ENCODE data around the gene TRANK1. TPM values are rescaled to one million over a fixed set of nuclear protein-coding genes. Genes with fewer than 3 reads are reported as not detected.
"Not testable (repeated sequence)": the region's sequence is repeated elsewhere in the genome, so short reads cannot be mapped to it uniquely, and the experiment has no call there.

TRANK1 gene
- total RNA-seq, 2 donors from 2014 or later: 3.6 to 7.8 TPM

DNA sequence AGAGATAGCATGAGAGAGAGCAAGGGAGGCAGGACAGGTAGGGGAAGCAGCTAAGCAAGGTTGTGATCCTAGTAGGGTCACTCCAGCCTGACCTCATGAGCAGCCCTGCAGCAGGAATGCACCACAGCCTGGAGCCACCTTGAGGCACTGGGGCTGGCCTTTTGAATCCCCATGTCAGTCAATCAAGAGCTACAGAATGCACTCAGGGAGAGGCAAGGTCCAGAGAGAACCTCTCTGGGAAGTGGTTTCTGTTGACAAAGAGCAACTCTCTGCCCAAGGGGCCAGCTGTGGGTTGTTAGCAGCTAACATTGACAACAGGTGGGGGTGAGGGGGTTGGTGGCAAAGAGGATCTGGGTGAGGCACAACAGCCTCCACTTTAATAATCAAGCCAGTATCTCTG, 54.6 kb downstream of the TRANK1 start:
- intact Hi-C loops (cut with DNase I): no loop called here
- no peaks in the 10 kb centered on the region for H3K9me3 ChIP-seq
- H3K27ac ChIP-seq: no peak overlapping the region
- ATAC-seq: no peak
- TF ChIP-seq, protein P1, sequence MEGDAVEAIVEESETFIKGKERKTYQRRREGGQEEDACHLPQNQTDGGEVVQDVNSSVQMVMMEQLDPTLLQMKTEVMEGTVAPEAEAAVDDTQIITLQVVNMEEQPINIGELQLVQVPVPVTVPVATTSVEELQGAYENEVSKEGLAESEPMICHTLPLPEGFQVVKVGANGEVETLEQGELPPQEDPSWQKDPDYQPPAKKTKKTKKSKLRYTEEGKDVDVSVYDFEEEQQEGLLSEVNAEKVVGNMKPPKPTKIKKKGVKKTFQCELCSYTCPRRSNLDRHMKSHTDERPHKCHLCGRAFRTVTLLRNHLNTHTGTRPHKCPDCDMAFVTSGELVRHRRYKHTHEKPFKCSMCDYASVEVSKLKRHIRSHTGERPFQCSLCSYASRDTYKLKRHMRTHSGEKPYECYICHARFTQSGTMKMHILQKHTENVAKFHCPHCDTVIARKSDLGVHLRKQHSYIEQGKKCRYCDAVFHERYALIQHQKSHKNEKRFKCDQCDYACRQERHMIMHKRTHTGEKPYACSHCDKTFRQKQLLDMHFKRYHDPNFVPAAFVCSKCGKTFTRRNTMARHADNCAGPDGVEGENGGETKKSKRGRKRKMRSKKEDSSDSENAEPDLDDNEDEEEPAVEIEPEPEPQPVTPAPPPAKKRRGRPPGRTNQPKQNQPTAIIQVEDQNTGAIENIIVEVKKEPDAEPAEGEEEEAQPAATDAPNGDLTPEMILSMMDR (IDR thresholded peaks at IDR 0.05): no peak
- no peak for TF ChIP-seq POLR2A (IDR thresholded peaks at IDR 0.05)
- no peak for DNase-seq
- no peaks in the 10 kb centered on the region for H3K27me3 ChIP-seq
- H3K36me3 ChIP-seq (replicated peaks in 1 of 2; ENCODE audit: insufficient read depth in 1 of 2, low read depth in 2 of 2): no peaks in the 10 kb centered on the region
- no peaks in the 10 kb centered on the region for H3K4me1 ChIP-seq
- H3K4me3 ChIP-seq: no peak overlapping the region

DNA sequence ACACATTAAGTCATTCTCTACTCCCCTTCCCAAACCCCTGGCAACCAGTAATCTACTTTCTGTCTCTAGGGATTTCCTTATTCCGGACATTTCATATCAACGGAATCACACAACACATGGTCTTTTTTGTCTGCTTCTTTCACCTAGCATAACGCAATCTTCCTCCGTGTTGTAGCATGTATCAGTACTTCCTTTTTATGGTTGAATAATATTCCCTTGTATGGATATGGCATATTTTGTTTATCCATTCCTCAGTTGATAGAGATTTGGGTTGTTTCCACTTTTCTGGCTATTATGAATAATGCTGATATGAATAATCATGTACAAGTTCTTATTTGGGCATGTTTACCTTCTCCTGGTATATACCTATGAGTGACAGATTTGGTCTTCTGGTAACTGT, 63.1 kb downstream of the TRANK1 start:
- no peaks in the 10 kb centered on the region for H3K27me3 ChIP-seq
- no peaks in the 10 kb centered on the region for H3K9me3 ChIP-seq
- no peaks in the 10 kb centered on the region for H3K36me3 ChIP-seq (replicated peaks in 1 of 2; ENCODE audit: insufficient read depth in 1 of 2, low read depth in 2 of 2)
- no peak overlapping the region for H3K4me3 ChIP-seq
- DNase-seq (no peak), ATAC-seq (no peak)
- no peaks in the 10 kb centered on the region for H3K4me1 ChIP-seq
- H3K27ac ChIP-seq: no peak overlapping the region
- TF ChIP-seq, protein P1 (IDR thresholded peaks at IDR 0.05): no peak
- TF ChIP-seq POLR2A (IDR thresholded peaks at IDR 0.05): no peak
- 76 to 81% methylated on average over 4 of the region's 4 CpGs for WGBS, 2 donors
- intact Hi-C loops (cut with DNase I): no loop called here

DNA sequence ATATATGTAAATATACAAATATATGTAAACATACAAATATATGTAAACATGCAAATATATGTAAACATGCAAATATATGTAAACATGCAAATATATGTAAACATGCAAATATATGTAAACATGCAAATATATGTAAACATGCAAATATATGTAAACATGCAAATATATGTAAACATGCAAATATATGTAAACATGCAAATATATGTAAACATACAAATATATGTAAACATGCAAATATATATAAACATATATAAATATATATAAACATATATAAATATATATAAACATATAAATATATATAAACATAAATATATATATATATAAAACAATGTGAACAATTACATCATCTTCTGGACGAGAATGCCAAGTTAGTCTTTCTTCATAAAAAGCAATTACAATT, 65.0 kb downstream of the TRANK1 start:
- DNase-seq; H3K27me3 ChIP-seq; H3K9me3 ChIP-seq; H3K4me1 ChIP-seq; H3K36me3 ChIP-seq (replicated peaks in 1 of 2; ENCODE audit: insufficient read depth in 1 of 2, low read depth in 2 of 2); H3K4me3 ChIP-seq; H3K27ac ChIP-seq; intact Hi-C loops (cut with DNase I); ATAC-seq: not testable (repeated sequence)
- WGBS, 2 donors: 85 to 87% methylated on average over 1 of the region's 1 CpG

DNA sequence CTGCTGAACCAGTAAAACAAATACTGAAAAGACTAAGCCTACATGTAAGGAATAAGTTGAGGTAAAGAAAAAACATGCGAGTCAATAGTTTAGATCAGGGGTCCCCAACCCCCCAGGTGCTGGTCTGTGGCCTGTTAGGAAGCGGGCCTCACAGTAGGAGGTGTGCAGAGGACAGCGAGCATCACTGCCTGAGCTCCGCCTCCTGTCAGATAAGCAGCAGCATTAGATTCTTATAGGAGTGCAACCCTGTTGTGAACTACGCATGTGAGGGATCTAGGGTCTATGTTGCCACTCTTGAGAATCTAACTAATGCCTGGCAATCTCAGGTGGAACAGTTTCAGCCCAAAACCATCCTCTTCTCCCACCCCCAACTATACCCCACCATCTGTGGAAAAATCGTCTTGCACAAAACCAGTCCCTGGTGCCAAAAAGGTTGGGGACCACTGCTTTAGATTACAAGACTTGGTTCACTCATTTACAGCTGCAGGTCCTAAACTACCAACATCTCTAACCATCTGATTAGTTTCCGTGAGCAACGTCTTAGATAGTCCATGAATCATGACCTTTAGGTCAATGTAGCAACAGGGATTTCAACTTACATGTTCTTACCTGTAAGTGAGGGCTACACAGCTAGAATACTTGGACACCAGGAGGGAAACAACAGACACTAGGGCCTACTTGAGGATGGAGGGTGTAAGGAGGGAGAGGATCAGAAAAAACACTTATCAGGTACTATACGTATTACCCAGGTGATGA, 66.7 kb downstream of the TRANK1 start:
- ATAC-seq: no peak
- TF ChIP-seq, protein P1 (IDR thresholded peaks at IDR 0.05): no peak
- no peak for TF ChIP-seq POLR2A (IDR thresholded peaks at IDR 0.05)
- H3K27ac ChIP-seq: no peak overlapping the region
- 78 to 82% methylated on average over 9 of the region's 9 CpGs for WGBS, 2 donors
- intact Hi-C loops (cut with DNase I): no loop called here
- no peak for DNase-seq
- no peaks in the 10 kb centered on the region for H3K4me1 ChIP-seq
- no peaks in the 10 kb centered on the region for H3K36me3 ChIP-seq (replicated peaks in 1 of 2; ENCODE audit: insufficient read depth in 1 of 2, low read depth in 2 of 2)
- no peak overlapping the region for H3K4me3 ChIP-seq
- H3K9me3 ChIP-seq: no peaks in the 10 kb centered on the region
- H3K27me3 ChIP-seq: no peaks in the 10 kb centered on the region

DNA sequence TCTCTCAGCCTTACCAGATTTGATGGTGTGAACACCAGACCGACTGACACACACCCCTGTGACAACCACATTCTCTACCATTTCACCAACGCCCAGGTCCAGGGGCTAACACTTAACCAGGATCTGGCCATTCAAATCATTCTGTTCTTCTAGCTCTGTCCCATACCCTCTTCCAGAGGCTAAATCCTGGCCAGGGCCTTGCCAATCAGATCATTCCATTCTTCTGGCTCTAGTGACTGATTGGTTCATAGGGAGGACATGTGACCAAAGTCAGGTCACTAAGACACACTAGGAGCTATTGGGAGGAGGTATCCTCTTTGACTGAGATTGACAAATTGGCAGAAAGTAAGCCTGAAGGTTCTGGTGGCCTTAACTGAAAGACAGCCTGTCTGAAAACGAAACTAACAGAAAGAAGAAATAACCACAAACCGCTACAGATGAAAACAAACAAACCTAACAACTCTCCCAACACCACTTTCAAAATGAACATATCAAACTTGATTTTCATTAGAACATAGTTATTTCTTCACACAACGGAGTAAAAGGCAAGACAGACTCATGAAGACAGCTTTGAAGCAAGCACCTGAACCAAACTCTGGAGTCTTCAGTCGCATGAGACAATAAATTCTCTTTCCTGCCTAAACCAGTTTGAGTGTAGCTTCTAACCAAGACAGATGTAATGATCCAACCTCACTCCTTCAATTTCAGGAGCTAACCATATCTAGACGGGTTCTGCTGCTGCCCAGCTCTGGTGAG, 68.5 kb downstream of the TRANK1 start:
- Histone ChIP-seq H3K4me3 (no peak overlapping the region), H3K27ac (no peak overlapping the region), H3K4me1 (no peaks in the 10 kb centered on the region), H3K9me3 (no peaks in the 10 kb centered on the region), H3K27me3 (no peaks in the 10 kb centered on the region), H3K36me3 (replicated peaks in 1 of 2; ENCODE audit: insufficient read depth in 1 of 2, low read depth in 2 of 2) (no peaks in the 10 kb centered on the region)
- 62 to 63% methylated on average over 7 of the region's 7 CpGs for WGBS, 2 donors
- TF ChIP-seq, protein P1 (IDR thresholded peaks at IDR 0.05): no peak
- no peak for TF ChIP-seq POLR2A (IDR thresholded peaks at IDR 0.05)
- DNase-seq (no peak), ATAC-seq (no peak)
- intact Hi-C loops (cut with DNase I): no loop called here
